Endothelial cell of umbilical vein (primary cell): ENCODE data around the gene SCYL1. TPM values are rescaled to one million over a fixed set of nuclear protein-coding genes. Genes with fewer than 3 reads are reported as not detected.

Experiments used
- BruUV-seq: library from RNA; stranded (reverse); fragments of 400-500 nt; replicated peaks from 2 replicates; lab custom pipeline; 2021; lab: Mats Ljungman, UMichigan
- CTCF ChIA-PET: fragments of 300-600, 350-600 bp; sonication (Branson Sonifier 250); formaldehyde crosslinking; loops from one replicate; lab custom pipeline; 2021; ENCODE audit warnings: antibody characterized with exemption, inconsistent platforms; lab: Charles Lee
- POLR2A ChIA-PET: fragments of 300-600, 350-600 bp; sonication (Branson Sonifier 250); formaldehyde crosslinking; loops from one replicate; lab custom pipeline; 2021; ENCODE audit warnings: antibody characterized with exemption, inconsistent platforms; lab: Charles Lee
- DNase-seq: peaks from one replicate; pipeline ENCODE4 v3.0.0-alpha.2; 2011; ENCODE audit warnings: low read depth, low spot score
- FAIRE-seq: peaks from 2 replicates; lab custom pipeline; 2011; peaks lifted over from hg19 to GRCh38; lab: Jason Lieb, UNC
- H2AFZ ChIP-seq: 2 replicates; pipeline ENCODE4 v1.6.0; 2012; ENCODE audit warnings: low read depth, low read length, control low read depth, inconsistent platforms
- H3K27ac ChIP-seq: 2 replicates; pipeline ENCODE4 v1.5.1; 2011; ENCODE audit warnings: low read depth, mild to moderate bottlenecking, control low read depth, low read length, moderate library complexity; ENCODE audit not compliant: insufficient read depth
- H3K27me3 ChIP-seq, 2 experiments: 2 replicates each; pipeline versions ENCODE4 v1.6.0 to v1.6.1; 2011; ENCODE audit warnings: low read length in 2 of 2, mixed read lengths in 1 of 2; ENCODE audit not compliant: control insufficient read depth in 2 of 2, insufficient read depth in 2 of 2
- H3K36me3 ChIP-seq, 2 experiments: 2 replicates in 1 of 2; 3 replicates in 1 of 2; pipeline ENCODE4 v1.5.1; 2011; ENCODE audit warnings: low read length in 2 of 2, mild to moderate bottlenecking in 1 of 2, moderate library complexity in 1 of 2; ENCODE audit not compliant: control insufficient read depth in 2 of 2, insufficient read depth in 2 of 2; ENCODE audit errors: extremely low read depth in 1 of 2
- H3K4me1 ChIP-seq: 3 replicates; pipeline ENCODE4 v1.5.1; 2011; ENCODE audit warnings: mild to moderate bottlenecking, low read length; ENCODE audit not compliant: control insufficient read depth, insufficient read depth; ENCODE audit errors: extremely low read depth
- H3K4me2 ChIP-seq: 2 replicates; pipeline ENCODE4 v1.6.1; 2011; ENCODE audit warnings: low read length, control low read depth, mixed read lengths; ENCODE audit not compliant: insufficient read depth
- H3K4me3 ChIP-seq, 3 experiments: fragments of 200-600 bp in 1 of 3; sonication (generic), shearing (Covaris generic) in 1 of 3; replicated peaks in 1 of 3; 2 replicates each; pipeline ENCODE4 v1.5.1; 2011 to 2016; ENCODE audit warnings: control low read depth in 3 of 3, low read length in 3 of 3, mild to moderate bottlenecking in 2 of 3, inconsistent platforms in 1 of 3, low read depth in 1 of 3, moderate library complexity in 1 of 3; ENCODE audit not compliant: insufficient read depth in 1 of 3
- H3K79me2 ChIP-seq: 2 replicates; pipeline ENCODE4 v1.6.0; 2012; ENCODE audit warnings: low read length, inconsistent platforms; ENCODE audit not compliant: control insufficient read depth, insufficient read depth
- H3K9ac ChIP-seq: replicated peaks from 2 replicates; pipeline ENCODE3; 2011; ENCODE audit warnings: low read length, control low read depth; ENCODE audit not compliant: insufficient read depth; ENCODE audit errors: extremely low read depth
- H3K9me1 ChIP-seq: replicated peaks from 3 replicates; pipeline ENCODE4 v1.6.0; 2011; ENCODE audit warnings: mild to moderate bottlenecking, low read length; ENCODE audit not compliant: control insufficient read depth, insufficient read depth; ENCODE audit errors: extremely low read depth
- H3K9me3 ChIP-seq: replicated peaks from 2 replicates; pipeline ENCODE4 v1.5.1; 2012; ENCODE audit warnings: low read length, inconsistent platforms; ENCODE audit not compliant: control insufficient read depth, insufficient read depth
- H4K20me1 ChIP-seq: replicated peaks from 2 replicates; pipeline ENCODE3; 2011; ENCODE audit warnings: mild to moderate bottlenecking, low read length; ENCODE audit not compliant: control insufficient read depth, insufficient read depth; ENCODE audit errors: extremely low read depth
- EZH2 ChIP-seq: IDR thresholded peaks from 2 replicates; pipeline ENCODE4 v1.6.1; 2012; ENCODE audit warnings: borderline replicate concordance, low read depth, mild to moderate bottlenecking, moderate library complexity, low read length, inconsistent platforms; ENCODE audit not compliant: severe bottlenecking
- FOS ChIP-seq: IDR thresholded peaks from 2 replicates; pipeline ENCODE4 v1.6.1; 2011; ENCODE audit warnings: mild to moderate bottlenecking, low read length, moderate library complexity, borderline replicate concordance; ENCODE audit not compliant: insufficient read depth
- GATA2 ChIP-seq: IDR thresholded peaks from 2 replicates; pipeline ENCODE4 v1.7.0; 2011; ENCODE audit warnings: low read depth, mild to moderate bottlenecking, moderate library complexity, mixed read lengths, low read length; ENCODE audit not compliant: insufficient read length, insufficient read depth
- JUN ChIP-seq: IDR thresholded peaks from 2 replicates; pipeline ENCODE4 v1.6.1; 2011; ENCODE audit warnings: borderline replicate concordance, low read depth; ENCODE audit not compliant: insufficient read length, insufficient read depth
- MYC ChIP-seq: IDR thresholded peaks from one replicate; pipeline ENCODE4 v1.6.1; 2011; ENCODE audit warnings: mild to moderate bottlenecking, low read depth, low read length
- POLR2A ChIP-seq: IDR thresholded peaks from 2 replicates; pipeline ENCODE4 v1.6.1; 2012; ENCODE audit warnings: low read depth, mild to moderate bottlenecking, control low read depth, low read length
- POLR2AphosphoS5 ChIP-seq: IDR thresholded peaks from 2 replicates; pipeline ENCODE4 v1.6.1; 2012; ENCODE audit warnings: low read depth, mild to moderate bottlenecking, control low read depth, low read length, moderate library complexity; ENCODE audit not compliant: insufficient read depth
- dilution Hi-C: fragments of 300-500 bp; cut with MboI; formaldehyde crosslinking; loops from one replicate; pipeline ENCODE4 v1.15.0; 2019; ENCODE audit warnings: low sequenced_read_pairs; ENCODE audit not compliant: extremely low pct_ligation_motif_present
- intact Hi-C: fragments of 100-400 bp; cut with micrococcal nuclease; formaldehyde crosslinking; loops from one replicate; pipeline ENCODE4 v1.10.0; 2022
- polyA plus RNA-seq, 4 experiments: library from polyadenylated mRNA; depleted of rRNA in 3 of 4; stranded (reverse) in 3 of 4; unstranded in 1 of 4; fragments of >200 nt; gene quantifications; 2 replicates each; pipeline versions ENCODE4 v1.2.1 to v1.2.3, GENCODE V29; 2011 to 2012; ENCODE audit warnings: missing spikeins in 1 of 4
- total RNA-seq: library from RNA; stranded (reverse); gene quantifications from 2 replicates; pipeline ENCODE4 v1.2.3, GENCODE V29; 2021
- TF ChIP-seq, protein P1 (sequence below), 2 donors: IDR thresholded peaks; 1 replicate in 1 of 2; 2 replicates in 1 of 2; pipeline ENCODE4 v1.5.1; 2011; ENCODE audit warnings: low read length in 2 of 2, mild to moderate bottlenecking in 2 of 2, moderate library complexity in 2 of 2, control low read depth in 1 of 2, inconsistent platforms in 1 of 2, low read depth in 1 of 2; ENCODE audit not compliant: insufficient read depth in 1 of 2; ENCODE audit errors: extremely low read depth in 1 of 2
- TF ChIP-seq, protein P2 (sequence below): IDR thresholded peaks from 2 replicates; pipeline ENCODE4 v1.6.1; 2011; ENCODE audit not compliant: insufficient read depth, insufficient read length

SCYL1 gene
- total and polyA plus RNA-seq, 2 donors (not counting 3 experiments of a cell fraction or from before 2014, with no cell fraction given) = 88.2 to 126 TPM

DNA sequence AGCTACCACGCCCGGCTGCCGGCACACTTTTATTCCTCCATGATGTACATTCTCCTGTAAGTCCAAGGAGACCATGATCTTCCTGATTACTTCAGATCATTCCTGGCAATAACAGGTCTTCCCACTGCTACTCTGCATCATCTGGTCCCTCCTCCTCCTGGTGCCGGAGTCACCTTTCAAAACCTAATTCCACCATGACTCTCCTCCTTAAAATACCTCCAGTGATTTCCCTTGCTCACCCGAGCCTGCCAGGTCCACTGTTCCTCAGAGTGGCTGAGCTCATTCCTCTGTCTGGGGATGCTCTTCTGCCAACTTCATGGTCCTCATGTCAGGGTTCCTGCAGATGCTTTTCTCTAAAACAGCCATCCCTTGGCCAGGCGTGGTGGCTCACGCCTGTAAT, 37.1 kb downstream of the SCYL1 start:
- FAIRE-seq (no peak), DNase-seq (no peak)
- no peak for TF ChIP-seq GATA2
- no peak for TF ChIP-seq MYC
- TF ChIP-seq, protein P1, sequence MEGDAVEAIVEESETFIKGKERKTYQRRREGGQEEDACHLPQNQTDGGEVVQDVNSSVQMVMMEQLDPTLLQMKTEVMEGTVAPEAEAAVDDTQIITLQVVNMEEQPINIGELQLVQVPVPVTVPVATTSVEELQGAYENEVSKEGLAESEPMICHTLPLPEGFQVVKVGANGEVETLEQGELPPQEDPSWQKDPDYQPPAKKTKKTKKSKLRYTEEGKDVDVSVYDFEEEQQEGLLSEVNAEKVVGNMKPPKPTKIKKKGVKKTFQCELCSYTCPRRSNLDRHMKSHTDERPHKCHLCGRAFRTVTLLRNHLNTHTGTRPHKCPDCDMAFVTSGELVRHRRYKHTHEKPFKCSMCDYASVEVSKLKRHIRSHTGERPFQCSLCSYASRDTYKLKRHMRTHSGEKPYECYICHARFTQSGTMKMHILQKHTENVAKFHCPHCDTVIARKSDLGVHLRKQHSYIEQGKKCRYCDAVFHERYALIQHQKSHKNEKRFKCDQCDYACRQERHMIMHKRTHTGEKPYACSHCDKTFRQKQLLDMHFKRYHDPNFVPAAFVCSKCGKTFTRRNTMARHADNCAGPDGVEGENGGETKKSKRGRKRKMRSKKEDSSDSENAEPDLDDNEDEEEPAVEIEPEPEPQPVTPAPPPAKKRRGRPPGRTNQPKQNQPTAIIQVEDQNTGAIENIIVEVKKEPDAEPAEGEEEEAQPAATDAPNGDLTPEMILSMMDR (IDR thresholded peaks at IDR 0.05; ENCODE audit: extremely low read depth in 1 of 2, insufficient read depth in 1 of 2, low read depth in 1 of 2, low read length in 2 of 2) = no peak
- TF ChIP-seq EZH2 = no peak
- no peak for TF ChIP-seq POLR2A
- no peak overlapping the region for H3K9ac ChIP-seq
- H3K4me3 ChIP-seq = no peak overlapping the region
- BruUV-seq = no TSS peak
- H3K4me2 ChIP-seq = no peak overlapping the region
- H3K9me1 ChIP-seq = no peaks in the 10 kb centered on the region
- no peaks in the 10 kb centered on the region for H3K36me3 ChIP-seq
- H3K27me3 ChIP-seq = no peaks in the 10 kb centered on the region
- ChIA-PET CTCF (interaction anchor here (1.0 to 4.3 kb wide), 2 partner anchors 10 to 22 kb away, joined by 3 to 54 read pairs; partner anchors contain the start of gene FAM89B), POLR2A (no interaction called here)
- peaks cover 47% of the 10 kb centered on the region for H3K4me1 ChIP-seq
- dilution Hi-C loops (no loop called here), intact Hi-C loops (no loop called here)
- peaks cover 5% of the 10 kb centered on the region for H3K79me2 ChIP-seq
- no peaks in the 10 kb centered on the region for H4K20me1 ChIP-seq
- H3K27ac ChIP-seq = no peak overlapping the region
- H2AFZ ChIP-seq = no peak overlapping the region
- no peaks in the 10 kb centered on the region for H3K9me3 ChIP-seq

DNA sequence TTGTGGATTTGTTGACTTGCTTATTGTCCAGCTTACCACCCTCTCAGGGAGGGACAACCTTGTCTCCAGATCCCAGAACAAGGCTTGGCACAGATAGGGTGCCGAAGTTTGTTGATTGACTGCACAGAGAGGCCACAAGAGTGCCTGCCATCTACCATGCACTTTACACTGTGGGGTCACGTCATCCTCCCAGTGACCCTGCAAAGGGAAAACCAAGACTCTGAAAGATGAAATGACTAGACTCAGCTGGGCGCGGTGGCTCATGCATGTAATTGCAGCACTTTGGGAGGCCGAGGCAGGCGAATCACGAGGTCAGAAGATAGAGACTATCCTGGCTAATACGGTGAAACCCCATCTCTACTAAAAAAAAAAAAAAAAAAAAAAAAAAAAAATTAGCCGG, 37.9 kb downstream of the SCYL1 start:
- Histone ChIP-seq H3K27ac (no peak overlapping the region), H3K4me1 (peaks cover 45% of the 10 kb centered on the region), H3K27me3 (no peaks in the 10 kb centered on the region), H3K9me1 (no peaks in the 10 kb centered on the region), H4K20me1 (no peaks in the 10 kb centered on the region), H3K36me3 (no peaks in the 10 kb centered on the region), H3K4me2 (no peak overlapping the region), H3K9me3 (no peaks in the 10 kb centered on the region), H2AFZ (no peak overlapping the region), H3K79me2 (no peaks in the 10 kb centered on the region), H3K4me3 (no peak overlapping the region), H3K9ac (no peak overlapping the region)
- no TSS peak for BruUV-seq
- DNase-seq = no peak
- POLR2A ChIA-PET = no interaction called here
- no peak for FAIRE-seq
- dilution Hi-C loops = no loop called here
- TF ChIP-seq JUN (no peak), GATA2 (no peak), FOS (no peak), POLR2A (no peak), EZH2 (no peak), MYC (no peak), POLR2AphosphoS5 (no peak)
- TF ChIP-seq, protein P1 (IDR thresholded peaks at IDR 0.05; ENCODE audit: extremely low read depth in 1 of 2, insufficient read depth in 1 of 2, low read depth in 1 of 2, low read length in 2 of 2) = no peak
- TF ChIP-seq, protein P2, sequence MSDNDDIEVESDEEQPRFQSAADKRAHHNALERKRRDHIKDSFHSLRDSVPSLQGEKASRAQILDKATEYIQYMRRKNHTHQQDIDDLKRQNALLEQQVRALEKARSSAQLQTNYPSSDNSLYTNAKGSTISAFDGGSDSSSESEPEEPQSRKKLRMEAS = no peak
- intact Hi-C loops = no loop called here
- CTCF ChIA-PET = interaction anchor here (4.3 kb wide), 1 partner anchor 22 kb away, joined by 54 read pairs; no protein-coding TSS in a partner anchor
